ENCODE data around the gene HBA2.
"Not testable (repeated sequence)": the region's sequence is repeated elsewhere in the genome, so short reads cannot be mapped to it uniquely, and the experiment has no call there.

- TF ChIP-seq CTCF (conservative IDR thresholded peaks at IDR 0.05; ENCODE audit: low read length); EZH2phosphoT487 (IDR thresholded peaks at IDR 0.05; ENCODE audit: borderline replicate concordance): not testable (repeated sequence)
These were observed 8.4 kb upstream of the HBA2 start for GRCh38 chr16:164134-164823.
